KMS-11 (cell line): Measurements from ENCODE around the gene SMOC2.

Experiments
- H2AFZ ChIP-seq: fragments of 200-600 bp; sonication (generic); 2 replicates; pipeline ENCODE4 v1.6.1; 2016; ENCODE audit warnings: antibody characterized with exemption, mixed run types, low read depth
- H3K27ac ChIP-seq: fragments of 200-600 bp; sonication (generic); 2 replicates; pipeline ENCODE4 v1.6.1; 2016; ENCODE audit warnings: mild to moderate bottlenecking, mixed run types
- H3K27me3 ChIP-seq: fragments of 200-600 bp; sonication (generic); 2 replicates; pipeline ENCODE4 v1.6.1; 2017; ENCODE audit warnings: mild to moderate bottlenecking, low read depth, mixed run types, moderate library complexity; ENCODE audit not compliant: insufficient read depth
- H3K36me3 ChIP-seq: fragments of 200-600 bp; sonication (generic); 2 replicates; pipeline ENCODE4 v1.6.1; 2017; ENCODE audit warnings: mild to moderate bottlenecking, mixed run types; ENCODE audit not compliant: insufficient read depth
- H3K4me1 ChIP-seq: fragments of 200-600 bp; sonication (generic); 2 replicates; pipeline ENCODE4 v1.6.1; 2016; ENCODE audit warnings: mild to moderate bottlenecking, low read depth, mixed run types; ENCODE audit not compliant: poor library complexity, severe bottlenecking
- H3K4me2 ChIP-seq: fragments of 200-600 bp; sonication (generic); 2 replicates; pipeline ENCODE4 v1.7.0; 2016; ENCODE audit warnings: mild to moderate bottlenecking, mixed run types
- H3K4me3 ChIP-seq: fragments of 200-600 bp; sonication (generic); IDR thresholded peaks from 2 replicates; pipeline ENCODE4 v1.6.1; 2017; ENCODE audit warnings: low read depth, low read length, mixed read lengths; ENCODE audit not compliant: insufficient read depth
- H3K79me2 ChIP-seq: fragments of 200-600 bp; sonication (generic); 2 replicates; pipeline ENCODE4 v1.6.1; 2016; ENCODE audit warnings: low read depth, mixed run types; ENCODE audit not compliant: insufficient read depth
- H3K9ac ChIP-seq: fragments of 200-600 bp; sonication (generic); 2 replicates; pipeline ENCODE4 v1.6.1; 2016; ENCODE audit warnings: mild to moderate bottlenecking, mixed run types
- H4K20me1 ChIP-seq: fragments of 200-600 bp; sonication (generic); 2 replicates; pipeline ENCODE4 v1.6.1; 2016; ENCODE audit warnings: mild to moderate bottlenecking, mixed run types; ENCODE audit not compliant: insufficient read depth
- CTCF ChIP-seq: fragments of 200-600 bp; sonication (generic); conservative IDR thresholded peaks from 2 replicates; pipeline ENCODE4 v1.6.1; 2017; ENCODE audit warnings: low read depth, mild to moderate bottlenecking, antibody characterized with exemption, low read length, moderate library complexity, mixed read lengths

The SMOC2 gene

GRCh38 chr6:168428052-168428826 lies 12.7 kb upstream of the SMOC2 start:
- Histone ChIP-seq H3K36me3 (no peaks in the 10 kb centered on the region), H3K4me1 (no peaks in the 10 kb centered on the region), H3K27ac (no peak overlapping the region), H2AFZ (no peak overlapping the region), H3K4me2 (no peak overlapping the region), H3K4me3 (no peak overlapping the region), H4K20me1 (no peaks in the 10 kb centered on the region), H3K9ac (no peak overlapping the region), H3K27me3 (no peaks in the 10 kb centered on the region), H3K79me2 (no peaks in the 10 kb centered on the region)
- TF ChIP-seq CTCF = no peak

GRCh38 chr6:168428863-168429262 lies 12.1 kb upstream of the SMOC2 start:
- Histone ChIP-seq H3K27me3 (no peaks in the 10 kb centered on the region), H3K27ac (no peak overlapping the region), H3K79me2 (no peaks in the 10 kb centered on the region), H2AFZ (no peak overlapping the region), H4K20me1 (no peaks in the 10 kb centered on the region), H3K4me2 (no peak overlapping the region), H3K9ac (no peak overlapping the region), H3K36me3 (no peaks in the 10 kb centered on the region), H3K4me3 (no peak overlapping the region), H3K4me1 (no peaks in the 10 kb centered on the region)
- TF ChIP-seq CTCF = no peak

- H3K27ac ChIP-seq = no peak overlapping the region
- no peak for TF ChIP-seq CTCF
- no peaks in the 10 kb centered on the region for H3K36me3 ChIP-seq
- no peaks in the 10 kb centered on the region for H3K4me1 ChIP-seq
- H4K20me1 ChIP-seq = no peaks in the 10 kb centered on the region
- H3K79me2 ChIP-seq = no peaks in the 10 kb centered on the region
- H3K27me3 ChIP-seq = no peaks in the 10 kb centered on the region
- no peak overlapping the region for H3K4me3 ChIP-seq
- H2AFZ ChIP-seq = no peak overlapping the region
- no peak overlapping the region for H3K4me2 ChIP-seq
- no peak overlapping the region for H3K9ac ChIP-seq
These were observed 8.8 kb upstream of the SMOC2 start for GRCh38 chr6:168432196-168432595.

- Histone ChIP-seq H3K79me2 (no peaks in the 10 kb centered on the region), H3K27me3 (no peaks in the 10 kb centered on the region), H3K27ac (no peak overlapping the region), H2AFZ (no peak overlapping the region), H3K4me2 (no peak overlapping the region), H3K36me3 (no peaks in the 10 kb centered on the region), H3K4me3 (no peak overlapping the region), H3K4me1 (no peaks in the 10 kb centered on the region), H3K9ac (no peak overlapping the region), H4K20me1 (no peaks in the 10 kb centered on the region)
- no peak for TF ChIP-seq CTCF
These were observed 7.1 kb upstream of the SMOC2 start for GRCh38 chr6:168433898-168434297.
